ENCODE results near the gene PWWP2A. TPM values are rescaled to one million over a fixed set of nuclear protein-coding genes. Genes with fewer than 3 reads are reported as not detected.
A peak's percentile ranks its signal among the peaks of the same experiment; 100 is the strongest.

PWWP2A gene
- total and polyA plus RNA-seq, 2 of the 4 experiments (the other 2 are of a cell fraction), result 8.8 to 12.5 TPM

DNA sequence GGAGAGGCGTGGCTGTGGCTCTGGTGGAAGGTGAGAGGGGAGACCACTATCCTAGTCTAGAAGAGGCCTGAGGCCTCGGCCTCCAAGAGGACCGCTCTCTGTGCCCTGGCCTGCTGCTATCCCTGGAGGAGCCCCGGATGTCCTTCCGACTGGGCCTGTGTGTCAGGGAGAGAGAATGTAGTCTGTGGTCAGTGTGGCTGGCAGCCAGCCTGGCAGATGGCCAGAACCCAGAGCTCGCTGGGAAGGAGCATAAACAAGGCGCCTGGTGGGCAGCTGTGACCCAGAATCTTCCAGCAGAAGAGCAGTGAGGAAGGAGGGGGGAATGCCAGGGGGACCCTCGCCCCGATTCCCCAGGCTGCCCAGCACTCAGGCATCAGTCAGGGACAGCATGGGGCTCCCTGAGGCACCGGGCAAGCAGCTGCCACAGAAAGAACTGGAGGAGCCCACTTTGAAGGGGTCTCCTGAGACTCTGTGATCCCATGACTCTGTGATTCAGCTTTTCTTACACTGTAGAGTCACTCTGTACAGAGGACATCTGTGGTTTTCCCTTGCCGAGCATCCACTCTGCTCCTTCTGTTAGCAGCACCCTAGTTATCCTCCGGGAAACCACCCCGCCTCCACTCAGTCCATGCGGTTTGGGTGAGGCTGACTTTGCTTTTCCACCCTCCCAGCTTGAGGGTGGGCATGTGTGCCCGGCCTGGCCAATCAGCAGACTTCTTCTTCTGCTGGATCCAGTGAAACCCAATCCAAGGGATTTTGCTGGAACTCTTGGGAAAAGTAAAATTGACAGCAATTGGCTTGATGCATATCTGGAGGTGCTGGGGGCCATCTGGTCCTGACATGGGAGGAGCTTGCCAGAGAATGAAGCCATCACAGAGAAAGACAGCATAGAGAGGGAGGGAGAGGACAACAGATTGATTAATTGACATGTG is 46.2 kb upstream of the PWWP2A start (continued):
- TF ChIP-seq, protein P1, sequence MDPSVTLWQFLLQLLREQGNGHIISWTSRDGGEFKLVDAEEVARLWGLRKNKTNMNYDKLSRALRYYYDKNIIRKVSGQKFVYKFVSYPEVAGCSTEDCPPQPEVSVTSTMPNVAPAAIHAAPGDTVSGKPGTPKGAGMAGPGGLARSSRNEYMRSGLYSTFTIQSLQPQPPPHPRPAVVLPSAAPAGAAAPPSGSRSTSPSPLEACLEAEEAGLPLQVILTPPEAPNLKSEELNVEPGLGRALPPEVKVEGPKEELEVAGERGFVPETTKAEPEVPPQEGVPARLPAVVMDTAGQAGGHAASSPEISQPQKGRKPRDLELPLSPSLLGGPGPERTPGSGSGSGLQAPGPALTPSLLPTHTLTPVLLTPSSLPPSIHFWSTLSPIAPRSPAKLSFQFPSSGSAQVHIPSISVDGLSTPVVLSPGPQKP (IDR thresholded peaks at IDR 0.05; ENCODE audit: borderline replicate concordance, low read depth, low read length), result no peak
- TF ChIP-seq RAD21 (IDR thresholded peaks at IDR 0.05; ENCODE audit: low read length), result peak; percentile 7; the same call in 1 of the 2 replicates
- no peak for TF ChIP-seq RFX5 (IDR thresholded peaks at IDR 0.05; ENCODE audit: low read depth, low read length)

DNA sequence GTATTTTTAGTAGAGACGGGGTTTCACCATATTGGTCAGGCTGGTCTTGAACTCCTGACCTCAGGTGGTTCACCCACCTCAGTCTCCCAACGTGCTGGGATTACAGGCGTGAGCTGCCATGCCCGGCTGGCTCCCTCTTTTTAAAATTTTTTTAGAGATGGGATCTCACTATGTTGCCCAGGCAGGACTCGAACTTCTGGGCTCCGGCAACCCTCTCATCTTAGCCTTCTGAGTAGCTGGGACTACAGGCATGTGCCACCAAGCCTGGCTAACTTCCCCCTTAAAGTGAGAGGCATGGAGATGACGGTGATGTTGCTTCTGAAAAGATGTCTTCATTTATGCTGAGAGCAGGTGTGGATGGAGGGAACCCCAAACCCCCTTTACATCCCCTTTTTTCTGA is 43.7 kb upstream of the PWWP2A start:
- Histone ChIP-seq H4K91ac (ENCODE audit: insufficient read depth, low read depth, low read length) (no peak overlapping the region), H3K9ac (ENCODE audit: low read depth, low read length) (no peak overlapping the region), H2AK5ac (ENCODE audit: low read depth, low read length) (peak overlapping the region; percentile 78), H3K79me1 (ENCODE audit: low read depth in 1 of 2, low read length in 2 of 2) (0 out of 4 replicates have a peak, but pooled peaks cover 0 to 3% of the 10 kb centered on the region in 2 experiments), H3K23ac (ENCODE audit: low read depth, low read length) (no peak overlapping the region), H4K20me1 (ENCODE audit: insufficient read depth, low read length) (no peaks in the 10 kb centered on the region), H2BK5ac (ENCODE audit: low read depth, low read length, poor library complexity, severe bottlenecking) (no peak overlapping the region), H3K4me3 (ENCODE audit: insufficient read depth, low read depth, low read length) (no peak overlapping the region), H2AK9ac (replicated peaks; ENCODE audit: low read depth, low read length, poor library complexity) (no peak overlapping the region), H2BK20ac (ENCODE audit: low read depth, low read length) (peak overlapping the region; percentile 18; the same call in 1 of the 2 replicates), H2AFZ (replicated peaks; ENCODE audit: low read length, poor library complexity) (no peak overlapping the region), H3K9me3 (ENCODE audit: control insufficient read depth, insufficient read depth, low read length) (no peaks in the 10 kb centered on the region), H2BK15ac (ENCODE audit: low read depth, low read length) (peak overlapping the region; percentile 65; the same call in 1 of the 3 replicates), H3K18ac (ENCODE audit: low read depth, low read length) (no peak overlapping the region), H3K4me2 (ENCODE audit: low read depth, low read length) (no peak overlapping the region), H3K9me1 (ENCODE audit: insufficient read depth, low read length) (no peaks in the 10 kb centered on the region), H3K27me3 (ENCODE audit: control insufficient read depth, insufficient read depth, low read length) (no peaks in the 10 kb centered on the region), H3K14ac (replicated peaks; ENCODE audit: low read depth, low read length) (no peak overlapping the region), H2BK120ac (ENCODE audit: low read depth, low read length) (peak overlapping the region; percentile 58; the same call in 1 of the 2 replicates), H3K27ac (ENCODE audit: insufficient read depth, low read length) (no peak overlapping the region), H4K8ac (ENCODE audit: low read depth in 2 of 2, low read length in 2 of 2) (no peak overlapping the region), H3K4ac (ENCODE audit: low read depth, low read length) (peak overlapping the region; percentile 50), H3K56ac (ENCODE audit: extremely low read depth, insufficient read depth, low read length) (no peak overlapping the region), H3K36me3 (ENCODE audit: control insufficient read depth, insufficient read depth, low read length) (no peaks in the 10 kb centered on the region), H4K5ac (ENCODE audit: low read depth, low read length) (no peak overlapping the region), H3K4me1 (ENCODE audit: control insufficient read depth, insufficient read depth, low read length) (peaks cover 13% of the 10 kb centered on the region)
- in situ Hi-C loops (cut with MboI; ENCODE audit: low sequenced_read_pairs) (no loop called here), dilution Hi-C loops (cut with HindIII; ENCODE audit: low sequenced_read_pairs, unreplicated experiment) (no loop called here), intact Hi-C loops (cut with micrococcal nuclease) (no loop called here)
- ChIA-PET CTCF (no interaction called here), POLR2A (ENCODE audit: unreplicated experiment) (no interaction called here)
- no TSS peak for BruUV-seq (replicated peaks)
- no peak for ATAC-seq (ENCODE audit: low read depth)
- 100% methylated on average over 3 of the region's 7 CpGs; no CpG with 5 or more reads in 1 of the 2 experiments for WGBS, 2 experiments (ENCODE audit: extremely low coverage in 2 of 2, insufficient read length in 1 of 2)
- TF ChIP-seq, protein P1 (IDR thresholded peaks at IDR 0.05; ENCODE audit: borderline replicate concordance, low read depth, low read length), result no peak
- TF ChIP-seq MAZ (IDR thresholded peaks at IDR 0.05; ENCODE audit: borderline replicate concordance, low read depth, low read length), result no peak
- TF ChIP-seq FOS (IDR thresholded peaks at IDR 0.05; ENCODE audit: low read depth, low read length), result no peak
- no peak for TF ChIP-seq NFE2L2 (IDR thresholded peaks at IDR 0.05; ENCODE audit: low read depth, low read length)
- TF ChIP-seq POLR2A (IDR thresholded peaks at IDR 0.05; ENCODE audit: low read depth, low read length), result no peak
- TF ChIP-seq MXI1 (IDR thresholded peaks at IDR 0.05; ENCODE audit: borderline replicate concordance, low read depth, low read length), result no peak
- TF ChIP-seq CEBPB (IDR thresholded peaks at IDR 0.05; ENCODE audit: low read depth, low read length), result no peak
- no peak for TF ChIP-seq MAFK (IDR thresholded peaks at IDR 0.05; ENCODE audit: low read depth, low read length)
- no peak for TF ChIP-seq RCOR1 (IDR thresholded peaks at IDR 0.05; ENCODE audit: insufficient replicate concordance, low read length)
- TF ChIP-seq RAD21 (IDR thresholded peaks at IDR 0.05; ENCODE audit: low read length), result no peak
- no peak for DNase-seq

All from IMR-90 (cell line).